Activated CD4-positive, alpha-beta T cell treated with anti-CD3 and anti-CD28 coated beads, Interleukin-2, amount 50 U/mL, for 48 hours (primary cell): ENCODE results near the gene TIGD7.
A peak's percentile ranks its signal among the peaks of the same experiment; 100 is the strongest.
"Not testable (repeated sequence)": the region's sequence is repeated elsewhere in the genome, so short reads cannot be mapped to it uniquely, and the experiment has no call there.

ENCODE experiments used
- DNase-seq, 2 experiments: peaks; one replicate each; pipeline ENCODE4 v3.0.0-alpha.2; 2020

The TIGD7 gene

DNA sequence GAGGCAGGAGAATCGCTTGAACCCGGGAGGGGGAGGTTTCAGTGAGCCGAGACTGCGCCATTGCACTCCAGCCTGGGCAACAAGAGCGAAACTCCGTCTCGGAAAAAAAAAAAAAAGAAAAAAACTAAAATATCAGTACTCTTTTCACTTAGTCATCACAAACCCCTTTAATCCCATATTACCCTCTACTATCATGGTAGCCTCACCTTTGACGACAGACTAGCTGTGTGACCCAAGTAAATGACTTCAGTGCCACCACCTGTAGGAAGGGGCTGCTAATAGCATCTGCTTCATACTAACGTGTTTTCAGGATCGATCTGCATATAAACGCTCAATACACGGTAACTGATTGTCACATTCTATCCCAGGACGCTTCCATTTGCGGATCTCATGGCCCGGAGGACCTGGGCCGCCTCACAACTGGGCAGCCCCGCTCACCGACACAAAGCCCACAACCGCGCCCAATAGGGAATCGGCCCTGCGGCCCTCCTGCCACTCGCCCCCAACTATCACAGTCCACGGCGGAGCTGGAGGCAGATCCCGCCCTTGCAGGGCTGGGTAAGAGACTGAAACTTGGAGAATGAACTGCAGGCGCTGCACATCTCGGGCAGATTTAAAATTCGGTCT, 23.0 kb downstream of the TIGD7 start:
- DNase-seq = no peak

DNA sequence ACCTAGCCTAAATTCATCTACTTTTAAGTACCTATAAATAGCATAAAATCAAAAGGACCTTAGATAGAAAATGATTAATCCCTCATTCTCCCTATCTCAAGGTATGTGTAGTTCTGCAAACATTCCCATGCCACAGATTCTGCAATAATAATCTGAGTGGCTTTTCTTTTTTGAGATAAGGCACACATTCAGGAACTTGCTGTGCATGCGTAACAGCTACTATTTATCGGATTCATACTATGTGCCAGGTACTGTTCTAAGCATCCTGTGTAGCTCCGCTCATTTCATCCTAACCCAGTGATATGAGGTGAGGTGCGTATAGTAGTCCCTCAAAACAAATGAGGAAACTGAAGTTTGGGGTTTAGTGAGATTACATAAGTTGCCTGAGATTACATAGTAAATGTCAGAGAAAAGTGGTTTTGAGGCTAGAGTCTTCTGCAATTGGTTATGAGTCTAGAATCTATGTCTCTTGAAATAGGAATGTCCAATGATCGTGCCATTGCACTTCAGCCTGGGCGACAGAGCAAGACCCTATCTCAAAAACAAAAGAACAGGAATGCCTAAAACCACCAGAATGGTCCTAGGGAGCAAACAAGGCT, 23.9 kb downstream of the TIGD7 start:
- no peak for DNase-seq

DNA sequence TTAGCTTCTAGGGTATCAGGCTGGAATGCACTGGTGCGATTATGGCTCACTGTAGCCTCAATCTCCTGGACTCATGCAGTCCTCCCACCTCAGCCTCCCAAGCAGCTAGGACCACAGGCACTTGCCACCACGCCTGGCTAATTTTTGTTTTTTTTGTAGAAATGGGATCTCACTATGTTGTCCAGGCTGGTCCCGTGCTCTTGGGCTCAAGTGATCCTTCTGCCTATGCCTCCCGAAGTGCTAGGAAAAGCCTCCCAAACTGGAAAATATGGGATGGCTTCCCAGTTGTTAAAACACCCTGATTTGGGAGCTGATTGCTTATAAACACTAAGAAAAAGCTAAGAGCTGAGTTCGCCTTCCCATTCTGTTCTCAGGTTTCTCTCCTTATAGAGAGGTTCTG, 28.6 kb downstream of the TIGD7 start:
- DNase-seq = no peak

DNA sequence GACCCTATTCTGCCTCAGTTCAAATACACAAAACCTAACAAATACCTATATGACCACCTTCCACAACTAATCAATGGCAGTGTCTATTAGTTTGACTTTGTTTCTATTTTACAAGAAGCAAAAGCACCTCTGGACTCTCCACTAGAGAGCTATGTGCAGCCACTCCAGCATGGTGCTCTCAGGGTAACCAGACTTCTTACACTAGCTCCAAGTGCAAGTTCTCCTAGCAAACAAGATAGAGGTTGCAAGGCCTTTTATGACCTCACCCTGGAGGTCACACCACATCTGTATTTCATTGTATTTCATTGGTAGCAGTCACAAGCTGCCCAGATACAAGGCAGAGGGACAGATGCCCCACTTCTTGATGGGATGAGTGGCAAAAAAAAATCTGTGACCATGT, 30.3 kb downstream of the TIGD7 start:
- no peak for DNase-seq

DNA sequence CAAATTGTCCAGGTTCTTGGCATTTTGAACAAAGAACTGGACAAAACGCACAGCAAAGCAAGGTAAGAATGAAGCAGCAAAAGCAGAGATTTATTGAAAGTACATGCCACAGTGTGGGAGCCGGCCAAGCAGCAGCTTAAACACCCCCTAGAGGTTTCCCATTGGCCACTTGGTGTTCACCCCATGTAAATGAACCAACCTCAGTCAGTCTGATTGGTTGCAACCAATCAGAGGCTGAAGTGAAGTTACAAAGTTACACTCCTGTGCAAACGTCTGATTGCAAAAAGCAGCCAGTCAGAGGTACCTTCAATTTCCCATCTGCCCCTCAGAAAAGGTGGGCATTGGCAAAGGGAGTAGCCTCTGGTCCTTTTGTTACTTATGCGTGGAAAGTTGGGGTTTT, 30.7 kb downstream of the TIGD7 start:
- no peak for DNase-seq

DNA sequence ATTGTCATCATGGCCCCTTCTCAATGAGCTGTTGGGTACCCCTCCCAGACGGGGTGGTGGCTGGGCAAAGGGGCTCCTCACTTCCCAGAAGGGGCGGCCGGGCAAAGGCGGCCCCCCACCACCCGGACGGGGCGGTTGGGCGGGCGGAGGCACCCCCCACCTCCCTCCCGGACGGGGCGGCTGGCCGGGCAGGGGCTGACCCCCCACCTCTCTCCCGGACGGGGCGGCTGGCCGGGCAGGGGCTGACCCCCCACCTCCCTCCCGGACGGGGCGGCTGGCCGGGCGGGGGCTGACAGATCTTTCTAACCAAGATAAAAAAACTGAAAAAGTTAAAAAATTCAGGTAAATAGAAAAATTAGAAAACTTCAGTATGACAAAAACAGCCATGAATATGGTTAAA, 33.9 kb downstream of the TIGD7 start:
- not testable (repeated sequence) for DNase-seq

DNA sequence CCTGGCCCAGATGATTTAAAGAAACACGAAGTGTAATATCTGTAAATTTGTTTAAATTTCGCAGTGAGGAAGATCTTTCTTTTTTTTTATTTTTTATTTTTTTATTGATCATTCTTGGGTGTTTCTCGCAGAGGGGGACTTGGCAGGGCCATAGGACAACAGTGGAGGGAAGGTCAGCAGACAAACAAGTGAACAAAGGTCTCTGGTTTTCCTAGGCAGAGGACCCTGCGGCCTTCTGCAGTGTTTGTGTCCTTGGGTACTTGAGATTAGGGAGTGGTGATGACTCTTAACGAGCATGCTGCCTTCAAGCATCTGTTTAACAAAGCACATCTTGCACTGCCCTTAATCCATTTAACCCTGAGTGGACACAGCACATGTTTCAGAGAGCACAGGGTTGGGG, 34.5 kb downstream of the TIGD7 start:
- not testable (repeated sequence) for DNase-seq

DNA sequence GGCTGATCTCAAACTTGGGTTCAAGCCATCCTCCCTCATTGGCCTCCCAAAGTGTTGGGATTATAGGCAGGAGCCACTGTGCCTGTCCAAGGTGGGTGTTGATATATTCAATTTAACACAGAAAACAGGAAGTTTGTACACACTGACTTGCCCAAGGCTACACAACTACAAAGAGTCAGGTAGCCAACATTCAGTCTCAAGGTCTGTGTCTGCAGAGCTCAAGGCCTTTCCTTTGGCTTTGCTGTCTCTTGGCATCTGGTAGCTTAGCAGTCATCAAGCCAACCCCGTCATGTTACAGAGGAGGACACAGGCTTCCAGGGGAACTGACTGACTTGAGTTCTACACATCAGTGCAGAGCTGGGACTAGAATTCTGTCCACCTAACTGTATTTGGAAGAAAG, 36.9 kb downstream of the TIGD7 start:
- no peak for DNase-seq

DNA sequence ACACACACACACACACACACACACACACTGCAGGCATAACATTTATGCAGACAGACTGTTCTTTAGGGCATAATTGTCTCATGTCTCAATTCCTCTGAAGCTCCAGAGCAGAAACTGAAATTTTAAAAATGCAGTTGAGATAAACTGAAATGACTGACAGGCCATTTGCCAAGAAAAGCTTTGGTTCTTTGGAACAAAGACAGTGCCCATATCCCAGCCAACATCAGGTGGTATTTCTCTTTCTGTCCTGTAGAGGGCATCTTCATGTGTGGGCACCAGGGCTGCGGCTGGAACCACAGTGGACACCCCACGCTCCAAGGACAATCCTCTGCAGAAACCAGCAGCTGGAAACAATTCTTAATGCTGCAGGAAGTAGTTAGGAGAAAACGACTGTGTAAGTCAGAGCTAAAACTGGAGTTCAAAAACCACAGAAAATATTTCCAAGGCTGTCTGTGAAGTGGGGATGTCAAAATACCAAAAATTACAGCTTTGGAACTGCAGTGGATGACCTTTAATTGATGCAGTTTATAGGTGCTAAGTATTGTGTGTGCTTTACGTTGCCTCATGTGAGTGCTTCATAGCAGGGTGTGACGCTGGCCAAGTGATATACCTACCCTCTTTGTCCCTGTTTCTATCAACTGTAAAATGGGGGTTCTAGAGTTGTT, 38.2 kb downstream of the TIGD7 start:
- peak in 1 of 2 experiments; percentile 8 for DNase-seq

DNA sequence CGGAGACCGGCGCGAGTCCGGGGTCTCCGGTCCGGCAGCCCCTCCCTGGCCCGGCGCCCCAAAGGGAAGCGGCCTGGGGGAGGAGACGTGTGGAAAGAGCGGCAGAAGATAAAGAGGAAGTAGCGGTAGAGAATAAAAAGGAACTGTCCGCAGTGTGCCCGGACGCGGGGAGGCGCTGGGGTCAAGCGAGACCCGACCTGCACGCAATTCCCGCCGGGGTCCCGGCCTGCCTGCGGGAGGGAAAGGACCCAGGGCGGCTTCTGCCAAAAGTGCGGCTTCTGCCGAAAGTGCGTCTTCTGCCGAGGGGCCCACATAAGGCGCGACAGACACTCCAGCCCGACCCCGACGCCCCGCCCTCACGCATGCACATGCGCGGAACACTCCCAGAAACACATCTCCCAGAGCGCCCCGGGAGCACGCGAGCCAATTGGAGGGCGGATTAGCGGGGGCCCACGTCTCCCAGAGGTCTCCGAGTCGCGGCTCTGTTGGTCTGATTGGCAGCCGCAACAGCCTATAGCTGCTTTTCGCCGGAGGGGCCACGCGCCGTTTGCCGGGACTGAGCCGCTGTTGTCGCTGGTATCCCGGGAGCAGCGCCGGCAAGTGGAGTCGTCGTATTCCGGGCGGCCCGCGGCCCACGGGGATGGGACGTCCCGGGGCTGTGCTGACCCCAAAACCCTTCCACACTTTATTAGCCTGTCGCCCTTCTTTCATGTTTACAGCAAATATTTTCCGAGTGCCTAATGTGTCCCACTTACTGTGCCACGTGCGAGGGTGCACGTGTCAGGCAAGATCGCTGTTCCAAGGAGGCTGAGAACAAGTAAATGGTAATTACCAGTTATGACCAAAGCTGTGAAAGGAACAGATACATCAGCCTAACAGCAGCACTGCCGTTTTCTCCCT, 40.8 kb downstream of the TIGD7 start:
- peak; percentile 99 for DNase-seq

DNA sequence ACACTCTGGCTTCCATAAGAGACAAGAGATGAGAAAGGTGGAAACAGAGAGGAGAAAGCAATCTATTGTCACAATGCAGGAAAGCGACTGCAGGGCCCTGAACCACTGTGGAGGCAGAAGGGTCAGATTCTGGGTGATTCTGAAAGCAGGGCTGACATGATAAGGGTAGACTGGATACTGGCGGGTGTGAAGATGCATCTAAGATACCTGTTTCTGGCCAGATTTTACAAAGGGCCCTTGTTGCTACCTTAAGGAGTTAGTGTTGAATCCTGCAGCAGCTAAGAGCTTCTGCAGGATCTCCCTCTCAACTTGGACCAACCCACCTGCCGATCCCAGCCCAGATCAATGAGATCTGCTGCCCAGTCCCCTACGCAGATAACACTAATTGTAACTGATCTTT, 42.7 kb downstream of the TIGD7 start:
- no peak for DNase-seq

DNA sequence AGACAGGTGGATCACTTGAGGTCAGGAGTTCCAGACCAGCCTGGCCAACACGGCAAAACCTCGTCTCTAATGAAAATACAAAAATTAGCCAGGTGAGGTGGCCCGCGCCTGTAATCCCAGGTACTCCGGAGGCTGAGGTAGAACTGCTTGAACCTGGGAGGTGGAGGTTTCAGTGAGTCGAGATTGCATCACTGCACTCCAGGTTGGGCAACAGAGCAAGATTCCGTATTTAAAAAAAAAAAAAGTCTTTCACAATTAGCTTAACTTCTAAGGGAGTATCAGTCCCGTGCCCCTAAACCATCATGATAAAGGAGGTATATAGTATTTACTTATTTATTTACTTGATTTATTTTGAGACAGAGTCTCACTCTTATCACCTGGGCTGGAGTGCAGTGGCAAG, 45.4 kb downstream of the TIGD7 start:
- no peak for DNase-seq

DNA sequence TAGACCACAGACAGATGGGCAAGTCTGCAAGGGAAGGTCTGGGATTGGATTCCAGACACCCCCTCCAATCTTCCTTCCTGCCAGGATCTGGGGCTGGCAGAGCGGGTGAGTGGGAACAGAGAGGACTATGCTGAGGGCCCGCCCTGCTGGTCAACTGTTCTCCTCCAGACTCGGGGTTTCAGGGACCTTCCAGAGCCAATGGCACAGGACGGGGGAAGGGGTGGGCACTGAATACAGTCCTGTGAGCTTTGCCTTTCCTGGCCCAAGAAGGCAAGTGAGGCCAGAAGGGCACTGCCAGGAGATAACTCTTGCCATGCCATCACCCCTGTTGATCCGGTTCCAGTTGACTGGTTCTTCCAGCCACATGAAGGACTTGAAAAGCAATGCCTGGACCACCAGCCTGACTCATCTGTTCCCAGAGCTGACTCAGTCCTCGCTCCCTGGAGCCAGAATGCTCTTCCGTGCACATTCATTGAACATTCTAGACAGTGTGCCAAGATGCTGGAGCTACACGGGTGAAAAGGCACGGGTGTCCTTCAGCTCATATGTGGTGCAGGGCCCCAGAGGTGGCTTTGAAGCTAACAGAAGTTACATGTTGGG, 48.3 kb downstream of the TIGD7 start:
- DNase-seq = no peak

DNA sequence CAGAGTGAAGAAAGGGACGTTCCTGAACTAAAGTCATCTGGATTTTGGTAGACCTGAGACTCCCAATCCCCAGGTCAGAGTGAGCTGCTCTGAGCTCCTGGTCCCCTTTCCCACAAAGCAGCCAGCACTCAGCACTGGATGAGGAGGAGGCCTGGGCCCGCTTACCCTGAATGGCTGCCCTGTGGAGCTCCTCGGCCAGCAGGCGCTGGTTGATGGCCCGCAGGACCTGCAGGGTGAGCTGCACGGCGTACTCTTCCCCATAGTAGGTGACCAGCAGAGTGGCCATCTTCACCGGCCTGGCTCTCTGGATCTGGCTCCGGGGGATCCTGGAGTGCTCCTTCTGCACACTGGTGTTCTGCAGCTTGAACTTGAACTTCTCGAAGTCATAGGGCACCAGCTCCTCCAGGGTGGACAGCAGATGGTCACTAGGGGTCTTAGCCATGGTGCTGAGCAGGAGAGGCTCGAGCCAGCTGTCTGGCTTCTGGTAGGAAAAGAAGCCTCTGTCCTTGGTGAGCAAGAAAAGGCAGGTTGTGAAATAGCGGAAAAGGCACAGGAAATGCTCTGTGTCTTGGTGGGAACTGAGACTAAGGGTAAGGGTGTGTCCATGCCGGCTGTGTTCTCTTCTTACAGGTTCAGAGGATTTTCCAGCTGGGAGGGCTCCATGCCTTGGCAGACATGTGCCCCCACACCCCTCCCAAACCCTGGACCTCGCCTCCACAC, 48.9 kb downstream of the TIGD7 start, which contains the start of gene MEFV:
Gene MEFV (minus strand): TSS at position 488 of the 720 bp plus-strand sequence. CDS start 46 bp downstream, at position 442.
- DNase-seq = no peak

DNA sequence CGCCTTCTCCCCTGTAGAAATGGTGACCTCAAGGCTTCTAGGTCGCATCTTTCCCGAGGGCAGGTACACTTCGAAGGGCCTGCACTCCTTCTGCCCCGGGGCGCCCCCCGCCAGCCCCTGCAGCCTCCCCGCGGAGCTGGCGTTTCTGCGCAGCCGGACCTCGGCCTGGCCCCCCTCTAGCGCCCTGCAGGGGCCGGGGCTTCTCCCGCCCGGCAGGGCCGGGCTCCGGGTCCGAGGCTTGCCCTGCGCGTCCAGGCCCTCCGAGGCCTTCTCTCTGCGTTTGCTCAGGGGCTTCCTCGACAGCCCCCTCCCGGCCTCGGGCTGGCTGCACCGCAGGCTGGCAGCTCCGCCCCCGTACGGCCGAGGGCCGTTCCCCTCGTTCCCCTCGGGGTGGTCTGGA, 50.9 kb downstream of the TIGD7 start:
- DNase-seq = no peak

DNA sequence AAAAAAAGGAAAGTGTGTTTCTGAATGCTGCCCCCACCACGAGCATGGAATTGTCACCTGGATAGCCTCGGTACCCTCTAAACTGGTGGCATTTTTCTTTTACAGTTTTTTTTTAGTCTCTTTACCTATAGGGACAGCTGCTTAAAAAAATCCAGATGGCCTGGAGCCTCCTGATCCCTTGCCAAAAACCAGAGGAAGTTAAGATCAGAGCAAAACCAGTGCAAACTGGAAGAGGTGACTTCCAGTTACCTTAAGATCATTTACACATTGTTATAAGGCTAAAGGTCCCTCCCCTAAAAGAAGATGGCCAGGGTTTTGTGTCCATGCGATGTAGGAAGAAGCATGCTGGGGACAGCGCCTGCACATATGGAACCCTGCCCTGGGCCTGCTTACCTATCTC, 52.3 kb downstream of the TIGD7 start:
- DNase-seq = no peak

DNA sequence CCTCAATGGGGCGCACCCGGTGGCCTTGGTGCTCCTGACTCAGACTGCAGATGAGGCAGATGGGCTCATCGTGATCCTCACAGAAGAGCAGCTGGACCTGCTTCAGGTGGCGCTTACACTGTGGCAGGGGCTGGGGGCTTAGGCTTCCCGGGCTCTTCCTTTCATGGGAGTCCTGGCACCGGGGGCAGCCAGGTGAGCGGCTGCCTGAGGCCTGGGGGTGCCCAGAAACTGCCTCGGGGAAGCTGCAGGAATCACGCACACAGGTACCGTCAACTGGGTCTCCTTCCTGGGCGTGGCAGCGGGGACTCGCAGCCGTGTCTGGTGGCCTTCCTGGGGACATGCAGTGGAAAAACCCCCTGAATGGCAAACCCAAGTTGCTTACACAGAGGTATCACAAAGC, 55.8 kb downstream of the TIGD7 start:
- no peak for DNase-seq

DNA sequence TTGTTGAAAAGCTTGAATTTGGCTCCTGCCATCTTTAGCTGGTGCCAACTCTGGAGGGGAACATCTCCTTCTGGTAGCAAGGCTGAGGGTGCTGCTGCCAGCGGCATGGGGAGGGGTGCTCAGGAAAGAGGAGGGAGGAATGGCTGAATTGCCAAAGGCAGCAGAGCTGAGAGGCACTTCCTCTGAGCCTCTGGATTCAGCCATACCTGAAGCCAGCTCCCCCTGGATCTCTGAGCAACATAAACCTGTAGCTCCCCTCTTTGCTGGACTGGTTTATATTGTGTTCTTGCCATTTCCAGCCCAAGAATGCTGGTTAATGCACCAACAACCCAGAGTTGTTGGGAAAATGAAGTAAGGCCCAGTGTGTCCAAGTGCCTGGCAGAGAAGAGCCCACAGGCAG, 56.2 kb downstream of the TIGD7 start:
- DNase-seq = no peak
